GM10248 (cell line): ENCODE data around the gene GPX6.

Experiments
- CTCF ChIA-PET: fragments of 300-600 bp; sonication (Branson Sonifier 250); formaldehyde crosslinking; extraction: SDS; loops from one replicate; lab custom pipeline; 2021; ENCODE audit warnings: antibody characterized with exemption; lab: Yijun Ruan, JAX
- POLR2A ChIA-PET: fragments of 350-650 bp; sonication (Branson Sonifier 250); formaldehyde crosslinking; extraction: SDS; loops from one replicate; lab custom pipeline; 2020; ENCODE audit warnings: antibody characterized with exemption; lab: Yijun Ruan, JAX
- DNase-seq: peaks from one replicate; pipeline ENCODE4 v3.0.0; 2012; ENCODE audit errors: extremely low spot score
- CTCF ChIP-seq: IDR thresholded peaks from 2 replicates; pipeline ENCODE4 v1.5.1; 2012; ENCODE audit warnings: mild to moderate bottlenecking, low read depth; ENCODE audit errors: extremely low read depth, missing control alignments, control extremely low read depth

Gene GPX6

GRCh38 chr6:28515676-28516075, at the start of gene GPX6:
Gene GPX6 (minus strand): TSS chr6:28515793. CDS start chr6:28515743, 50 bp downstream.
- ChIA-PET POLR2A (no interaction called here), CTCF (no interaction called here)
- DNase-seq: no peak
- no peak for TF ChIP-seq CTCF

GRCh38 chr6:28563430-28564095, 48.0 kb upstream of the GPX6 start:
- DNase-seq: no peak
- ChIA-PET CTCF (interaction anchor here (1.0 kb wide), 1 partner anchor 22 kb away, joined by 3 read pairs; no protein-coding TSS in a partner anchor), POLR2A (no interaction called here)
- no peak for TF ChIP-seq CTCF

- CTCF ChIA-PET: no interaction called here
- TF ChIP-seq CTCF: no peak
- POLR2A ChIA-PET: no interaction called here
- DNase-seq: no peak
Observed at GRCh38 chr6:28558629-28559028, 43.0 kb upstream of the GPX6 start.

- no peak for TF ChIP-seq CTCF
- ChIA-PET POLR2A (no interaction called here), CTCF (interaction anchor here (1.3 kb wide), 1 partner anchor 11 kb away, joined by 3 read pairs; no protein-coding TSS in a partner anchor)
- DNase-seq: no peak
Observed at GRCh38 chr6:28555136-28555535, 39.5 kb upstream of the GPX6 start.

- no peak for DNase-seq
- CTCF ChIA-PET: interaction anchor here (1.3 kb wide), 1 partner anchor 12 kb away, joined by 3 read pairs; no protein-coding TSS in a partner anchor
- POLR2A ChIA-PET: no interaction called here
- TF ChIP-seq CTCF: no peak
Observed at GRCh38 chr6:28553986-28554881, 38.6 kb upstream of the GPX6 start.

GRCh38 chr6:28553384-28553985, 37.9 kb upstream of the GPX6 start:
- TF ChIP-seq CTCF: no peak
- ChIA-PET POLR2A (no interaction called here), CTCF (interaction anchor here (1.3 to 1.9 kb wide), 4 partner anchors 11 to 33 kb away, joined by 3 to 4 read pairs (median 4); no protein-coding TSS in a partner anchor)
- DNase-seq: no peak
